HUES64 (cell line): ENCODE results near the gene LHFPL3.

ENCODE experiments used
- H3K27ac ChIP-seq: 2 replicates; pipeline ENCODE4 v1.7.0; 2013; ENCODE audit warnings: low read depth, low read length, inconsistent platforms
- H3K27me3 ChIP-seq: 2 replicates; pipeline ENCODE4 v1.6.1; 2013; ENCODE audit warnings: mild to moderate bottlenecking, low read length; ENCODE audit not compliant: insufficient read depth
- H3K36me3 ChIP-seq: 2 replicates; pipeline ENCODE4 v1.6.1; 2013; ENCODE audit warnings: mild to moderate bottlenecking, low read length; ENCODE audit not compliant: insufficient read depth
- H3K4me1 ChIP-seq: 2 replicates; pipeline ENCODE4 v1.6.1; 2013; ENCODE audit warnings: mild to moderate bottlenecking, low read length, moderate library complexity; ENCODE audit not compliant: insufficient read depth
- H3K4me3 ChIP-seq: 2 replicates; pipeline ENCODE4 v1.5.1; 2013; ENCODE audit warnings: mild to moderate bottlenecking, low read length, moderate library complexity
- H3K9ac ChIP-seq: 2 replicates; pipeline ENCODE4 v1.6.1; 2013; ENCODE audit warnings: mild to moderate bottlenecking, low read depth, low read length
- H3K9me3 ChIP-seq: 2 replicates; pipeline ENCODE4 v1.6.1; 2013; ENCODE audit warnings: low read depth, low read length; ENCODE audit not compliant: insufficient read depth
- WGBS: fragments of 150-250, 120-280 bp; methylation state at CpG from one replicate; pipeline ENCODE4 v1.1.7; 2013; ENCODE audit warnings: missing lambda C conversion rate; 5-methylcytosine and 5-hydroxymethylcytosine counted together

The LHFPL3 gene

DNA sequence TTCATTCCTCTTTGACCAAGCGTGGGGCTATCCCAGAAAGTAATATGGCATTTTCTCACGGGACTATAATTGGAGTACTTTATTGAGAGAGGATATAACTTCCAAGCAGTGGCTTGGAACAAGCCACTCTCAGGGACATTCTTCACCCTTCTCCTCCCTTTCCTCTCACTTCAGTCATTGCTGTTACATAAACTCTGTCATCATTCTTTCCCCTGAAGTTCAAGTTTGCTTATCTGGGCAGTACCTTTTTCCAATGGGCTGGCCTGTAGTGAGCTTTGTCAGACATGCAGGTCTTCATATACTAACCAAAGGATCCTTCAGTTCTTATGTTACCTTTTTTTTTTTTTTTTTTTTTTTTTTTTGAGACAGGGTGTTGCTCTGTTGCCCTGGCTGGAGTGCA lies 626.9 kb downstream of the LHFPL3 start:
- Histone ChIP-seq H3K9ac (no peak overlapping the region), H3K27ac (no peak overlapping the region), H3K36me3 (no peaks in the 10 kb centered on the region), H3K9me3 (no peaks in the 10 kb centered on the region), H3K27me3 (no peaks in the 10 kb centered on the region), H3K4me3 (no peak overlapping the region), H3K4me1 (no peaks in the 10 kb centered on the region)
- 100% methylated on average over 2 of the region's 2 CpGs for WGBS
